Liver (tissue), 9 donors: ENCODE data around the gene TOX2. TPM values are rescaled to one million over a fixed set of nuclear protein-coding genes. Genes with fewer than 3 reads are reported as not detected.

Experiments
- DNase-seq: peaks from one replicate; pipeline ENCODE4 v3.0.0-alpha.2; 2017; ENCODE audit warnings: low spot score
- H3K27ac ChIP-seq, 2 donors: one replicate each; pipeline ENCODE4 v1.7.0; 2013; ENCODE audit warnings: inconsistent platforms in 2 of 2, low read length in 2 of 2, control low read depth in 1 of 2, low read depth in 1 of 2, mild to moderate bottlenecking in 1 of 2
- H3K27me3 ChIP-seq, 4 donors: one replicate each; pipeline versions ENCODE4 v1.6.1 to v1.7.0; 2013; ENCODE audit warnings: low read length in 3 of 4, inconsistent platforms in 1 of 4, mild to moderate bottlenecking in 1 of 4, moderate library complexity in 1 of 4; ENCODE audit not compliant: control insufficient read depth in 4 of 4, insufficient read depth in 4 of 4
- H3K36me3 ChIP-seq, 4 donors: one replicate each; pipeline versions ENCODE4 v1.6.1 to v1.7.0; 2013; ENCODE audit warnings: low read length in 3 of 4, mild to moderate bottlenecking in 3 of 4, low read depth in 1 of 4, moderate library complexity in 1 of 4; ENCODE audit not compliant: control insufficient read depth in 4 of 4, insufficient read depth in 3 of 4
- H3K4me1 ChIP-seq, 4 donors: one replicate each; pipeline versions ENCODE4 v1.6.1 to v1.7.0; 2013; ENCODE audit warnings: low read length in 3 of 4, mild to moderate bottlenecking in 3 of 4, moderate library complexity in 1 of 4; ENCODE audit not compliant: control insufficient read depth in 4 of 4, insufficient read depth in 4 of 4
- H3K4me3 ChIP-seq, 3 donors: one replicate each; pipeline versions ENCODE4 v1.6.1 to v1.7.0; 2013; ENCODE audit warnings: low read length in 3 of 3, control low read depth in 1 of 3, low read depth in 1 of 3, mild to moderate bottlenecking in 1 of 3
- H3K9ac ChIP-seq, 2 donors: one replicate each; pipeline ENCODE4 v1.7.0; 2013; ENCODE audit warnings: low read length in 2 of 2, mild to moderate bottlenecking in 2 of 2, moderate library complexity in 2 of 2, control low read depth in 1 of 2, low read depth in 1 of 2
- H3K9me3 ChIP-seq, 4 donors: one replicate each; pipeline versions ENCODE4 v1.6.1 to v1.7.0; 2013; ENCODE audit warnings: low read length in 3 of 4; ENCODE audit not compliant: control insufficient read depth in 4 of 4
- CTCF ChIP-seq: fragments of 150-350 bp; IDR thresholded peaks from 2 replicates; pipeline ENCODE4 v1.5.1; 2017; ENCODE audit warnings: improper control_type of control experiment, low read depth, low read length; ENCODE audit not compliant: missing input control
- EGR1 ChIP-seq, 2 donors: IDR thresholded peaks; 2 replicates each; pipeline ENCODE4 v1.6.1; 2016 to 2018; ENCODE audit warnings: antibody characterized with exemption in 2 of 2, low read depth in 2 of 2
- FOXA1 ChIP-seq: IDR thresholded peaks from 2 replicates; pipeline ENCODE4 v1.6.1; 2016; ENCODE audit warnings: antibody characterized with exemption
- GABPA ChIP-seq, 2 donors: IDR thresholded peaks in 1 of 2; conservative IDR thresholded peaks in 1 of 2; 2 replicates each; pipeline ENCODE4 v1.6.1; 2016; ENCODE audit warnings: antibody characterized with exemption in 2 of 2, mild to moderate bottlenecking in 1 of 2, moderate library complexity in 1 of 2
- JUND ChIP-seq, 2 donors: IDR thresholded peaks; 2 replicates each; pipeline ENCODE4 v1.6.1; 2016; ENCODE audit warnings: antibody characterized with exemption in 2 of 2
- NR2F2 ChIP-seq: IDR thresholded peaks from 2 replicates; pipeline ENCODE4 v1.6.1; 2016; ENCODE audit warnings: antibody characterized with exemption
- RAD21 ChIP-seq, 2 donors: IDR thresholded peaks; 2 replicates each; pipeline ENCODE4 v1.6.1; 2016; ENCODE audit warnings: antibody characterized with exemption in 2 of 2, mild to moderate bottlenecking in 2 of 2
- REST ChIP-seq: IDR thresholded peaks from 2 replicates; pipeline ENCODE4 v1.6.1; 2016; ENCODE audit warnings: antibody characterized with exemption, mild to moderate bottlenecking
- RXRA ChIP-seq, 2 donors: IDR thresholded peaks; 2 replicates each; pipeline ENCODE4 v1.6.1; 2017 to 2018; ENCODE audit warnings: antibody characterized with exemption in 2 of 2, mild to moderate bottlenecking in 1 of 2
- SP1 ChIP-seq: IDR thresholded peaks from 2 replicates; pipeline ENCODE4 v1.6.1; 2018; ENCODE audit warnings: antibody characterized with exemption, mild to moderate bottlenecking
- TAF1 ChIP-seq: conservative IDR thresholded peaks from 2 replicates; pipeline ENCODE4 v1.6.1; 2016; ENCODE audit warnings: antibody characterized with exemption, mild to moderate bottlenecking
- ZBTB33 ChIP-seq: IDR thresholded peaks from 2 replicates; pipeline ENCODE4 v1.6.1; 2016; ENCODE audit warnings: antibody characterized with exemption
- WGBS: extraction: QIAGEN DNeasy Blood & Tissue Kit; methylation state at CpG from one replicate; pipeline ENCODE4 v1.1.7; 2013; 5-methylcytosine and 5-hydroxymethylcytosine counted together
- polyA plus RNA-seq, 2 donors: library from polyadenylated mRNA; stranded (reverse) in 1 of 2; unstranded in 1 of 2; fragments of 200-250 nt in 1 of 2; fragments of >200 nt in 1 of 2; fragmentation: Nextera tagmentation in 1 of 2; extraction: Ambion mirVana in 1 of 2; gene quantifications; one replicate each; pipeline versions ENCODE4 v1.2.1 to v1.2.3, GENCODE V29; 2013 to 2015
- total RNA-seq, 2 donors: library from RNA; depleted of rRNA; stranded (reverse); fragments of >200 nt; gene quantifications; one replicate each; pipeline ENCODE4 v1.2.3, GENCODE V29; 2014
- donor health status: healthy.
- donor health status: healthy.
- donor health status: healthy.
- donor health status: healthy.
- donor health status: healthy.

Gene TOX2
- total and polyA plus RNA-seq, 4 donors = 0.33 to 2.7 (median 1.4) TPM

GRCh38 chr20:43941476-43942200 lies 27.0 kb downstream of the TOX2 start:
- Histone ChIP-seq H3K36me3 (no peaks in the 10 kb centered on the region), H3K27me3 (no peaks in the 10 kb centered on the region), H3K27ac (peak overlapping the region; percentile 48 to 57), H3K4me3 (no peak overlapping the region), H3K4me1 (peaks cover 3 to 17% (median 15%) of the 10 kb centered on the region in 4 donors), H3K9ac (no peak overlapping the region), H3K9me3 (no peaks in the 10 kb centered on the region)
- no peak for DNase-seq
- TF ChIP-seq TAF1 = no peak
- TF ChIP-seq NR2F2 = peak; percentile 17
- TF ChIP-seq SP1 = peak; percentile 14
- 55% methylated on average over 10 of the region's 10 CpGs for whole genome bisulfite sequencing

GRCh38 chr20:43942201-43942590 lies 27.5 kb downstream of the TOX2 start:
- Histone ChIP-seq H3K4me3 (no peak overlapping the region), H3K27me3 (no peaks in the 10 kb centered on the region), H3K4me1 (peaks cover 3 to 17% (median 15%) of the 10 kb centered on the region in 4 donors), H3K36me3 (no peaks in the 10 kb centered on the region), H3K27ac (peak overlapping the region; percentile 48 to 57), H3K9me3 (no peaks in the 10 kb centered on the region), H3K9ac (no peak overlapping the region)
- WGBS = 69% methylated on average over 1 of the region's 1 CpG
- TF ChIP-seq REST (no peak), GABPA (IDR thresholded peaks at IDR 0.05 in 1 of 2, conservative IDR thresholded peaks at IDR 0.05 in 1 of 2) (no peak), EGR1 (IDR thresholded peaks at IDR 0.05; ENCODE audit: low read depth in 2 of 2) (no peak), SP1 (no peak), ZBTB33 (no peak), TAF1 (no peak), CTCF (no peak), RXRA (IDR thresholded peaks at IDR 0.05) (no peak), FOXA1 (no peak), NR2F2 (no peak), JUND (IDR thresholded peaks at IDR 0.05) (no peak), RAD21 (IDR thresholded peaks at IDR 0.05) (no peak)
- DNase-seq = no peak
